ENCODE results near the gene CLEC2D. TPM values are rescaled to one million over a fixed set of nuclear protein-coding genes. Genes with fewer than 3 reads are reported as not detected.

CLEC2D gene, protein sequence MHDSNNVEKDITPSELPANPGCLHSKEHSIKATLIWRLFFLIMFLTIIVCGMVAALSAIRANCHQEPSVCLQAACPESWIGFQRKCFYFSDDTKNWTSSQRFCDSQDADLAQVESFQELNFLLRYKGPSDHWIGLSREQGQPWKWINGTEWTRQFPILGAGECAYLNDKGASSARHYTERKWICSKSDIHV
- 2.4 TPM for polyA plus RNA-seq (2013, experiment 1 of 2)
- 2.9 TPM for polyA plus RNA-seq (2013, experiment 2 of 2)

DNA sequence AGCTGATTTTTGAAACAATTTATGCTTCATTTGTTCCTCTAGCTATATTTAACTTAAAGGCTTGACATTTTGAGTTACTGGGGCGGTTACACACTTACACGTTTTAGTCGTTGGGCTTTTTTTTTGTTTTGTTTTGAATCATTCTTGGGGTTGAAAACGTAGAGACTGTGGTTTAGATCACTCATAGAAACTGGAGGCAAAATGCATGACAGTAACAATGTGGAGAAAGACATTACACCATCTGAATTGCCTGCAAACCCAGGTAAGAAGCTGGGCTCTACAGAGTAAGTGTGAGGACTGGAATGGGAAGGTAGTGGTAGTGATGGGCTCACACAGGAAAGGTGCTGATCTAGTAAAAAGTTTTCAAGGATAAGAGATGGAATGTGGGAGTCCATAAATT lies at the start of gene CLEC2D:
Gene CLEC2D (plus strand): TSS at position 180 of the 400 bp plus-strand sequence. CDS start 22 bp downstream, at position 202.
- Histone ChIP-seq H4K8ac (ENCODE audit: low read length) (no peak within 1 kb of the TSS), H2AK5ac (ENCODE audit: low read length, severe bottlenecking) (no peak within 1 kb of the TSS), H3K18ac (ENCODE audit: low read depth in 1 of 2, low read length in 2 of 2) (no peak within 1 kb of the TSS), H2BK5ac (ENCODE audit: low read depth, low read length, poor library complexity, severe bottlenecking) (no peak within 1 kb of the TSS), H3K27me3 (ENCODE audit: control insufficient read depth in 1 of 2, insufficient read depth in 1 of 2, low read length in 2 of 2) (no peaks in the 10 kb centered on the region), H3K4me1 (ENCODE audit: control insufficient read depth, insufficient read depth, low read depth, low read length) (peaks cover 13% of the 10 kb centered on the region), H3K14ac (ENCODE audit: low read length in 2 of 2) (no peak within 1 kb of the TSS), H3K79me1 (replicated peaks; ENCODE audit: low read length, poor library complexity, severe bottlenecking) (peaks cover 2% of the 10 kb centered on the region), H3K36me3 (ENCODE audit: control insufficient read depth in 1 of 2, insufficient read depth in 2 of 2, low read depth in 1 of 2, low read length in 2 of 2) (peaks cover 0 to 7% of the 10 kb centered on the region in 2 experiments), H2BK15ac (ENCODE audit: low read depth, poor library complexity, severe bottlenecking) (no peak within 1 kb of the TSS), H2BK12ac (ENCODE audit: low read length in 2 of 2) (no peak within 1 kb of the TSS), H4K91ac (ENCODE audit: low read length) (no peak within 1 kb of the TSS), H3K23ac (ENCODE audit: low read length in 2 of 2) (no peak within 1 kb of the TSS), H3K4me3 (ENCODE audit: insufficient read depth in 1 of 2, low read depth in 1 of 2, low read length in 2 of 2) (no peak within 1 kb of the TSS), H3K4ac (ENCODE audit: low read depth in 1 of 2, low read length in 2 of 2) (no peak within 1 kb of the TSS), H3K9ac (ENCODE audit: low read length) (no peak within 1 kb of the TSS), H3K27ac (ENCODE audit: low read length, poor library complexity, severe bottlenecking) (no peak within 1 kb of the TSS), H3K4me2 (ENCODE audit: low read length, poor library complexity, severe bottlenecking) (no peak within 1 kb of the TSS), H2BK120ac (ENCODE audit: low read depth, low read length) (no peak within 1 kb of the TSS), H2AFZ (ENCODE audit: low read depth, low read length) (no peak within 1 kb of the TSS), H3K9me3 (ENCODE audit: control insufficient read depth, low read length) (no peaks in the 10 kb centered on the region)
- 82% methylated on average over 4 of the region's 4 CpGs for WGBS
- no peak for DNase-seq

DNA sequence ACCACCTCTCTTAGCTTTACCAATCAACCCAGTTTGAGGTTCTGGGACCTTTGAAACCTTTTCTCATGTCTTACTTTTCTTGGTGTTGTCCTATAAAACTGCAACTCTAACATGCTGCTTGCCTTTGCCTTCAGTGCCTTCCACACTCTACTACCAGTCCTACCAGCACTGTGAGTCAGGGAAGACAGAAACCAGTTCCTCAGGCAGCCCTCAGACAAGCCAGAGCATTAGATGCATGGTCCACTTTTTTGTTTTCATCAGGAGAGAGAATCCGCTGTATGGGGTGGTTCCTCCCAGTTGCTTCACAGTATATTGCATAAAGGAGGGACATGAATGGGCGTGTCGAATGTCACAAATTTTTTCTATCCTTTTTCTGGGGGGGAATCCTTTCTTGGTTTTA lies 44.5 kb upstream of the CLEC2D start:
- WGBS: 99% methylated on average over 3 of the region's 3 CpGs
- no peak overlapping the region for H2BK12ac ChIP-seq (ENCODE audit: low read length in 2 of 2)
- H3K4me3 ChIP-seq (ENCODE audit: insufficient read depth in 1 of 2, low read depth in 1 of 2, low read length in 2 of 2): no peak overlapping the region
- no peak overlapping the region for H3K4ac ChIP-seq (ENCODE audit: low read depth in 1 of 2, low read length in 2 of 2)
- no peak for DNase-seq
- no peak overlapping the region for H3K14ac ChIP-seq (ENCODE audit: low read length in 2 of 2)
- H2BK5ac ChIP-seq (ENCODE audit: low read depth, low read length, poor library complexity, severe bottlenecking): no peak overlapping the region
- H2BK15ac ChIP-seq (ENCODE audit: low read depth, poor library complexity, severe bottlenecking): no peak overlapping the region
- no peak overlapping the region for H4K8ac ChIP-seq (ENCODE audit: low read length)
- H3K23ac ChIP-seq (ENCODE audit: low read length in 2 of 2): no peak overlapping the region
- no peak overlapping the region for H3K18ac ChIP-seq (ENCODE audit: low read depth in 1 of 2, low read length in 2 of 2)
- no peak overlapping the region for H4K91ac ChIP-seq (ENCODE audit: low read length)
- H3K4me1 ChIP-seq (ENCODE audit: control insufficient read depth, insufficient read depth, low read depth, low read length): no peaks in the 10 kb centered on the region
- H2AFZ ChIP-seq (ENCODE audit: low read depth, low read length): no peak overlapping the region
- H3K36me3 ChIP-seq (ENCODE audit: control insufficient read depth in 1 of 2, insufficient read depth in 2 of 2, low read depth in 1 of 2, low read length in 2 of 2): no peaks in the 10 kb centered on the region
- no peaks in the 10 kb centered on the region for H3K27me3 ChIP-seq (ENCODE audit: control insufficient read depth in 1 of 2, insufficient read depth in 1 of 2, low read length in 2 of 2)
- H3K9me3 ChIP-seq (ENCODE audit: control insufficient read depth, low read length): no peaks in the 10 kb centered on the region
- no peak overlapping the region for H2AK5ac ChIP-seq (ENCODE audit: low read length, severe bottlenecking)
- no peak overlapping the region for H3K4me2 ChIP-seq (ENCODE audit: low read length, poor library complexity, severe bottlenecking)
- H3K27ac ChIP-seq (ENCODE audit: low read length, poor library complexity, severe bottlenecking): no peak overlapping the region
- no peak overlapping the region for H3K9ac ChIP-seq (ENCODE audit: low read length)
- no peak overlapping the region for H2BK120ac ChIP-seq (ENCODE audit: low read depth, low read length)
- H3K79me1 ChIP-seq (replicated peaks; ENCODE audit: low read length, poor library complexity, severe bottlenecking): no peaks in the 10 kb centered on the region

DNA sequence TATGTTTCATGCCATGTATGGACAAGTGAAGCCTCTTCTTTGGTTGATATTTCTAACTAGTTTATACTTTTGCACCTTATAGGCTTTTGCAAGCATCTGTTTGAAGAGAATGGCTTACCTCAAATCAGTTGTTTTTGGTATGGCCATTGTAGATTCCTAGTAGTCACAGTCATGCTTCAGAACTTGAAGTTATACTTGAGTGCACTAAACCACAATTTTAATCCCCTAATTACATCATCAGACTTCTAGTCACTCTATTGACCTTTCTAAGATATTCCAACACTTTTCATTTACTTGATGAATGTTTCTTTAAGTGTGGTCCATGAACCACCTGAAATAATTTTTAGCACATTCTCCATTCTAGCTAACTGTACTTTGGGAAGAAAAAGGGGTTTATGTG lies 43.2 kb upstream of the CLEC2D start:
- no peaks in the 10 kb centered on the region for H3K27me3 ChIP-seq (ENCODE audit: control insufficient read depth in 1 of 2, insufficient read depth in 1 of 2, low read length in 2 of 2)
- no peak overlapping the region for H2BK12ac ChIP-seq (ENCODE audit: low read length in 2 of 2)
- no peaks in the 10 kb centered on the region for H3K79me1 ChIP-seq (replicated peaks; ENCODE audit: low read length, poor library complexity, severe bottlenecking)
- H3K23ac ChIP-seq (ENCODE audit: low read length in 2 of 2): no peak overlapping the region
- H3K9me3 ChIP-seq (ENCODE audit: control insufficient read depth, low read length): no peaks in the 10 kb centered on the region
- no peaks in the 10 kb centered on the region for H3K4me1 ChIP-seq (ENCODE audit: control insufficient read depth, insufficient read depth, low read depth, low read length)
- no peak overlapping the region for H3K9ac ChIP-seq (ENCODE audit: low read length)
- no peak overlapping the region for H3K18ac ChIP-seq (ENCODE audit: low read depth in 1 of 2, low read length in 2 of 2)
- H4K8ac ChIP-seq (ENCODE audit: low read length): no peak overlapping the region
- H3K14ac ChIP-seq (ENCODE audit: low read length in 2 of 2): no peak overlapping the region
- H3K27ac ChIP-seq (ENCODE audit: low read length, poor library complexity, severe bottlenecking): no peak overlapping the region
- H3K36me3 ChIP-seq (ENCODE audit: control insufficient read depth in 1 of 2, insufficient read depth in 2 of 2, low read depth in 1 of 2, low read length in 2 of 2): no peaks in the 10 kb centered on the region
- H2BK120ac ChIP-seq (ENCODE audit: low read depth, low read length): no peak overlapping the region
- H2BK15ac ChIP-seq (ENCODE audit: low read depth, poor library complexity, severe bottlenecking): no peak overlapping the region
- no peak overlapping the region for H4K91ac ChIP-seq (ENCODE audit: low read length)
- no peak overlapping the region for H3K4me2 ChIP-seq (ENCODE audit: low read length, poor library complexity, severe bottlenecking)
- H2AFZ ChIP-seq (ENCODE audit: low read depth, low read length): no peak overlapping the region
- no peak overlapping the region for H3K4ac ChIP-seq (ENCODE audit: low read depth in 1 of 2, low read length in 2 of 2)
- H2BK5ac ChIP-seq (ENCODE audit: low read depth, low read length, poor library complexity, severe bottlenecking): no peak overlapping the region
- no peak overlapping the region for H2AK5ac ChIP-seq (ENCODE audit: low read length, severe bottlenecking)
- no peak overlapping the region for H3K4me3 ChIP-seq (ENCODE audit: insufficient read depth in 1 of 2, low read depth in 1 of 2, low read length in 2 of 2)
- DNase-seq: no peak

DNA sequence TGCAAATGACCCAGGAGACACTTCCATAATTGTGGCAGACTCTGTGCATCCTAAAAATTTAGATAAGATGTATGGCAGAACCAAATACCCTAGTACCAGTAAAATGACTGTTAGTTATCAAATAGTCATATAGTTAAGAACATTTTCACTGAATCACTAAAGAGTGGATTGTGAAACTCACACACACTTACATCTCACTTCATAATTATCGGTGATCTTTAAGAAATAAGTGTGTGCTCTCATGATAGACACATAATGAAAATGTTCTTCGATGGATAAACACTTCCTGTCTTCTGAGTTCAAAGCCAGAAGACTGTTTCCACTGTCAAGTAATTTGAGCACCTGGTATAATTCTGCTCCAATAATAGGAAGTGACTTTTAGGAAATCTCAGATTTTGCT lies 42.7 kb upstream of the CLEC2D start:
- no peak overlapping the region for H4K91ac ChIP-seq (ENCODE audit: low read length)
- H3K9ac ChIP-seq (ENCODE audit: low read length): no peak overlapping the region
- no peak overlapping the region for H2BK12ac ChIP-seq (ENCODE audit: low read length in 2 of 2)
- 100% methylated on average over 1 of the region's 2 CpGs for WGBS
- H2AK5ac ChIP-seq (ENCODE audit: low read length, severe bottlenecking): no peak overlapping the region
- H3K4me1 ChIP-seq (ENCODE audit: control insufficient read depth, insufficient read depth, low read depth, low read length): no peaks in the 10 kb centered on the region
- no peak overlapping the region for H3K14ac ChIP-seq (ENCODE audit: low read length in 2 of 2)
- DNase-seq: no peak
- H2BK120ac ChIP-seq (ENCODE audit: low read depth, low read length): no peak overlapping the region
- H3K27ac ChIP-seq (ENCODE audit: low read length, poor library complexity, severe bottlenecking): no peak overlapping the region
- H2BK5ac ChIP-seq (ENCODE audit: low read depth, low read length, poor library complexity, severe bottlenecking): no peak overlapping the region
- no peak overlapping the region for H3K4me3 ChIP-seq (ENCODE audit: insufficient read depth in 1 of 2, low read depth in 1 of 2, low read length in 2 of 2)
- H3K18ac ChIP-seq (ENCODE audit: low read depth in 1 of 2, low read length in 2 of 2): no peak overlapping the region
- H3K9me3 ChIP-seq (ENCODE audit: control insufficient read depth, low read length): no peaks in the 10 kb centered on the region
- no peak overlapping the region for H3K4ac ChIP-seq (ENCODE audit: low read depth in 1 of 2, low read length in 2 of 2)
- no peak overlapping the region for H4K8ac ChIP-seq (ENCODE audit: low read length)
- H2BK15ac ChIP-seq (ENCODE audit: low read depth, poor library complexity, severe bottlenecking): no peak overlapping the region
- H3K36me3 ChIP-seq (ENCODE audit: control insufficient read depth in 1 of 2, insufficient read depth in 2 of 2, low read depth in 1 of 2, low read length in 2 of 2): no peaks in the 10 kb centered on the region
- H3K23ac ChIP-seq (ENCODE audit: low read length in 2 of 2): no peak overlapping the region
- H3K27me3 ChIP-seq (ENCODE audit: control insufficient read depth in 1 of 2, insufficient read depth in 1 of 2, low read length in 2 of 2): no peaks in the 10 kb centered on the region
- H3K4me2 ChIP-seq (ENCODE audit: low read length, poor library complexity, severe bottlenecking): no peak overlapping the region
- H2AFZ ChIP-seq (ENCODE audit: low read depth, low read length): no peak overlapping the region
- no peaks in the 10 kb centered on the region for H3K79me1 ChIP-seq (replicated peaks; ENCODE audit: low read length, poor library complexity, severe bottlenecking)

Measured in mesenchymal stem cell (in vitro differentiated cells and primary cell).